Neuron (in vitro differentiated cells): ENCODE measurements around the gene CTSL.

Source experiments
- H2AFZ ChIP-seq: one replicate; pipeline ENCODE4 v1.6.1; 2013; ENCODE audit warnings: low read depth, mild to moderate bottlenecking, inconsistent platforms, low read length, moderate library complexity
- H3K27me3 ChIP-seq: one replicate; pipeline ENCODE4 v1.6.1; 2013; ENCODE audit warnings: low read length; ENCODE audit not compliant: insufficient read depth
- H3K36me3 ChIP-seq: one replicate; pipeline ENCODE4 v1.6.1; 2013; ENCODE audit warnings: low read length; ENCODE audit not compliant: insufficient read depth
- H3K4me1 ChIP-seq: one replicate; pipeline ENCODE4 v1.6.1; 2013; ENCODE audit warnings: low read length; ENCODE audit not compliant: insufficient read depth
- H3K4me3 ChIP-seq: 2 replicates; pipeline ENCODE4 v1.5.1; 2013; ENCODE audit warnings: mild to moderate bottlenecking, low read length, moderate library complexity
- H3K9me3 ChIP-seq: one replicate; pipeline ENCODE4 v1.6.1; 2013; ENCODE audit warnings: low read length

The CTSL gene

DNA sequence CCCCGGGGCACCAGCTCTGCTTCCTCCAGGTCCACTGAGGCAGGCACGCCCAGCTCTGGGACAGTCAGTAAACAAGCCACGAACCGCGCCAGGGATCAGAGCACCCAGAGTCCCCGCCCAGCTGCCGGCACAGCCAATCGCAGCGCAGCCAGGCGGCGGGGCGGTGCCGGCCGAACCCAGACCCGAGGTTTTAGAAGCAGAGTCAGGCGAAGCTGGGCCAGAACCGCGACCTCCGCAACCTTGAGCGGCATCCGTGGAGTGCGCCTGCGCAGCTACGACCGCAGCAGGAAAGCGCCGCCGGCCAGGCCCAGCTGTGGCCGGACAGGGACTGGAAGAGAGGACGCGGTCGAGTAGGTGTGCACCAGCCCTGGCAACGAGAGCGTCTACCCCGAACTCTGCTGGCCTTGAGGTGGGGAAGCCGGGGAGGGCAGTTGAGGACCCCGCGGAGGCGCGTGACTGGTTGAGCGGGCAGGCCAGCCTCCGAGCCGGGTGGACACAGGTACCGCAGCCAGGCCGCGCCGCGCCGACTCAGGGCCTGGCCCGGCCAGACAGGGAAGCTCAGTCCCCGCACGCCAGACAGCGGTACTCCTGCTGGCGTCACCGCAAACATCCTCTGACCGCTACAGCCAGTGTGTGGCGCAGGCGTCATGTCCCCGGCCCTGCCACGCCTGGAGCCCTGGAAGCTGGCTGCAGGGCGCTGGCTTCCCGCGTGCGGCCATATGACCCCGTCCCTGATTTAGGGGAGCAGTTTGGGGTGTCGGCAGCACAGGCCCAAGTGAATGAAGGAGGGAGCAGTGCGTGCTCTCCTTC lies at the start of gene CTSL:
CTSL (plus strand) TSS at position 220 of the 810 bp plus-strand sequence. CDS start 1,485 bp downstream, outside the sequence.
- H3K4me3 ChIP-seq, result peak within 1 kb of the TSS; percentile 77
- H3K36me3 ChIP-seq, result peaks cover 22% of the 10 kb centered on the region
- H3K27me3 ChIP-seq, result peaks cover 6% of the 10 kb centered on the region
- peaks cover 10% of the 10 kb centered on the region for H3K4me1 ChIP-seq
- H2AFZ ChIP-seq, result peak within 1 kb of the TSS; percentile 91
- H3K9me3 ChIP-seq, result no peaks in the 10 kb centered on the region

DNA sequence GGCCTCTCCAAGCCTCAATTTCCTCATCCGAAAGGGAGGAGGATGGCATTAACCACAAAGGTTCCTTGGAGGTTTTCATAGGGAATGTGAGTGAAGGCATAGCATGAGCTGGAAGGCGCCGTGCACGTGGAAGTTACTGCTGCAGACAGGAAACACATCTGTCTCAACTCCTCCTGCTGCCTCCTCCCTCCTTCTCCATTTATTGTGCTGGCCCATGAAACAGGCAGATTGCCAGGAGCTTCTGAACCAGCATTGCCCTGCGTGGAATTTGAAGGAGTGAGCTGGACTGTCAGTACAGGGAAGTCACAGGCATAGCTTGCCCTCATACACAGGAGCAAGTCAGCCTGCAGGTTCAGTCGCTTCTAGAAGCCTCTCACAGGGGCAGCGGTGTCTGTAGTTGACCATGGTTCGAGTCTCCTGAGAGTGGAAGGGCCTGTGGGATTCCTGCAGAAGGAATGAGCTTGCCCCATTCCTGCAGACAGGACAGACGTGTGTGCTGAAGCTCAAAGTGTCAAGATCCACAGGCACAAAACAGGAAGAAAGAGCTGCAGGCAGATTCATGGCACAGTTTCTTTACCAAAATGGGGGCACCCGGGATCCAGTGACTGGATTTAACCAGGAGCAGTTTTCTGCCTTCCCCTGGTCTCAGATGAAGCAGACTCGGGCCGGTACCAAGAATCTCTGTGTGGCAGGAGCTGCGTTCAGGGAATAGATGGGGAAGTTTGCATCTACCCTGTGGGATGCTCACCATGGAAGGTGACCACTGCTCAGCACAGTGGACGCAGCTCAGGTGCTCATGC lies 48.7 kb upstream of the CTSL start:
- H3K4me3 ChIP-seq, result no peak overlapping the region
- H3K4me1 ChIP-seq, result no peaks in the 10 kb centered on the region
- H3K27me3 ChIP-seq, result no peaks in the 10 kb centered on the region
- H3K9me3 ChIP-seq, result no peaks in the 10 kb centered on the region
- no peak overlapping the region for H2AFZ ChIP-seq
- H3K36me3 ChIP-seq, result peaks cover 17% of the 10 kb centered on the region

DNA sequence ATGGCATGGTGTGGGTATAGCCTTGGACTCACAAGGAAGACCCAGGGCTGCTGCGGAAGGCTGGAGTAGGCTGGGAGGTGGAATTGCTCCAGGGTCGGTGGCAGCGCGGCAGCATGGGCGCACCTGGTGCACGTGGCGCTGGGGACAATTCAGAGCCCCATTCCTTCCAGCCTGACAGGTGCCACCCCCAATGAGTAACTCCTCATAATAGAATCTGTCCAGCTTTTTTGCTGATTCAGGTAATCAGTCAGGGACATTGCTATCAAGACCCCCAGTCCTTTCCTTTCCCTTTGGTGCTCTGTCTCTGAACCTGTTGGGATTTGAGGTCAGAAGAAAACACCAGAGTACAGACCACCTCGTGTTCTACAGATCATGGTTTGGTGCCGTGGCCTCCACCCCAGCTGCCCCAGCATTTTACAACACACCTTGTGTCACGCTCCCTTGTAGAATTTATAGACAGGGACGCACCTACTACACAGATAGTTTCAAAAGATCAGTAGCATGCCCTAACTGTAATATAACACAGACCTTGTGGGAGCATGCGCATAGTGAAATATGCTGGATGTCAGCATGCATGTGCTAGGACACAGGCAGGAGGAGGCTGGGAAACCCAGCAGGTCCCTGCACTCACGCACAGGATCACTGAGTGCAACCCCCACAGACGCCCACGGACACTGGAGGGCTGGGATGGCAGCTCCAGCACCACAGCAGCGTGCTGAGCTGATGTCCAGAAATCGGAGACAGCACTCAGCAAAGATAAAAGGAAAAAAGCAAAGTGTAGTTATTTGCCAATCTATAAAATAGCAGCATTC lies 47.9 kb upstream of the CTSL start:
- H3K9me3 ChIP-seq, result no peaks in the 10 kb centered on the region
- no peaks in the 10 kb centered on the region for H3K4me1 ChIP-seq
- H3K36me3 ChIP-seq, result peaks cover 13% of the 10 kb centered on the region
- no peak overlapping the region for H3K4me3 ChIP-seq
- H3K27me3 ChIP-seq, result no peaks in the 10 kb centered on the region
- no peak overlapping the region for H2AFZ ChIP-seq

DNA sequence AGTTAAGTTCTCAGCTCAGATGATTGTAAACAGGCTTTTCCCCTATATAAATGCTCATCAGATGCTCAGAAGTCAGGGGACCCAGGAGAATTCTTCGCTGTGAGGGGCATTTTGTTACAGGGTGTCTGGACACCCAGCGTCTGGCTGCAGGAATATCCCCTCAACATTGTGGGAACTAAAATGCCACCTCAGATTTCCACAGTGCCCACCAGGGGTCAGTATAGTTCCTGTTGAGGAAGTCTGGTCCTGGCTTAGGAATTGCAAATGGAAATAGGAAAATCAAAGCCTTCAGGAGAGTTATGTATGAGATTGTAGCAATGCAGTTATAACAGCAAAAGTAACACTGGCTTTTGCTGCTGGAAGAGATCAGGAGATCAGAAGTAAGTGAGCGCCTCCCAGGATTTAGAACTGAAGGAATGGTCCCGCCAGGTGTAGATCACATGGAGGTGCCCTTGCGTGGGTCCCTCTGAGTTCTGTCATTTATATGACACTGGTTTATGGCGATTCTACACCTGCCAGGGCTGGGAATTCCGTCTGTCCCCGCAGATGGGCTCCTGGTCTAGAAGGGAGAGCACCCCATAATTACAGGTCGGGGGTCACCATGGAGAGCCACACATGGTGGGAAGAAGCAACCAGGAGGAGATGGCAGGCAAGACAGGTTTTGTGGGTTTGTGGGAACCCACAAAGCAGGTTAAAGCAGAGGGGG lies 47.1 kb upstream of the CTSL start:
- peaks cover 13% of the 10 kb centered on the region for H3K36me3 ChIP-seq
- no peaks in the 10 kb centered on the region for H3K9me3 ChIP-seq
- no peak overlapping the region for H2AFZ ChIP-seq
- H3K4me3 ChIP-seq, result no peak overlapping the region
- no peaks in the 10 kb centered on the region for H3K27me3 ChIP-seq
- H3K4me1 ChIP-seq, result no peaks in the 10 kb centered on the region

DNA sequence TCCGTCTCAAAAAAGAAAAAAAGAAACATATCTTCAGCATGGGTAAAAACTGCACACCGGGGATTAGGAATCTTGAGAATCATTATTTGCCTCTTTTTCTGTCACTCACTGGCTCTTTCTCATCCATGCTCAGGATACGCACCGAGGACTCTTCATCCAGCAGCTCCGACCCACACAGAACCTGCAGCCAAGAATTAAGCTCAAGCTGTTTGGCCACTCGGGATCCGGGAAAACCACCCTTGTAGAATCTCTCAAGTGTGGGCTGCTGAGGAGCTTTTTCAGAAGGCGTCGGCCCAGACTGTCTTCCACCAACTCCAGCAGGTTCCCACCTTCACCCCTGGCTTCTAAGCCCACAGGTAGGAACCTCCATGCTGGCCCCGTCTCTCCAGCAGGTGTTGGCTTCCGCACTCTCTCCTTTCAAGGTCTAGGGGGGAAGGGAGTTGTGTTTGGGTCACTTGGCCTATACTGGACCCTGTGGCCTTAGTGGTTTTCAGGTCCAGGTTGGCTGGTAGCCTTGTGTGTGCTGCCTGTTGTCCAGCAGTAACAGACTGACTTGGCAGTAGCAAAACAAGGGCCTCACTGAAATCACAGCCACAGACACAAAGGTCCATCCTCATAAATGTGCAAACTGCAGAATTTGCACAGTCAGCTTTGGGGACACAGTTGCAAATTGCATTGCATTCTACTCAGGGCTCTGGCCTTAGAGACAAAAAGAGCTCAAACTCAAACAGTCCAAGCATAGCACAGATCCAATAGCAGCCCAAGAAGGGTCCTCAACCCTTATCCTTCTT lies 44.5 kb upstream of the CTSL start:
- Histone ChIP-seq H3K9me3 (no peaks in the 10 kb centered on the region), H2AFZ (no peak overlapping the region), H3K36me3 (peaks cover 31% of the 10 kb centered on the region), H3K4me3 (no peak overlapping the region), H3K4me1 (no peaks in the 10 kb centered on the region), H3K27me3 (no peaks in the 10 kb centered on the region)

DNA sequence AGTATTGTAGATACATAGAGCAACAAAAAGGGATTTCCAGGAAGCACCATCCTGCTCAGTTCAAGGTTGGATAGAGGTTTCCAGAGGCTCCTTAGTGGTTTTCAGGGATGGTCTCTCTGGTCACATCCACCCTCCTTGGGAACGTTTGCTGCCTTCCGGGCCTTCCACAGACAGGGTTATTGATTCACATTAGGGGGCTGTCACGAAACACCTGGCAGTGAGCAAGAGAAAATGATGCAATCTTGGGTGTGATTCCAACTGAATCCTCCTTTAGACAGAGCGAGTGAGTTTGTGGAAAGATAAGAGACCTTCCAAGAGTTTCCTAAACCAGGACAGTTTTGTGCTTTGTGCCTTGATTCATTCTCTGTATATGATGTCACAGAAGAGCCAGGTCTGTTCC lies 43.8 kb upstream of the CTSL start:
- H3K4me3 ChIP-seq, result no peak overlapping the region
- no peaks in the 10 kb centered on the region for H3K4me1 ChIP-seq
- peaks cover 36% of the 10 kb centered on the region for H3K36me3 ChIP-seq

DNA sequence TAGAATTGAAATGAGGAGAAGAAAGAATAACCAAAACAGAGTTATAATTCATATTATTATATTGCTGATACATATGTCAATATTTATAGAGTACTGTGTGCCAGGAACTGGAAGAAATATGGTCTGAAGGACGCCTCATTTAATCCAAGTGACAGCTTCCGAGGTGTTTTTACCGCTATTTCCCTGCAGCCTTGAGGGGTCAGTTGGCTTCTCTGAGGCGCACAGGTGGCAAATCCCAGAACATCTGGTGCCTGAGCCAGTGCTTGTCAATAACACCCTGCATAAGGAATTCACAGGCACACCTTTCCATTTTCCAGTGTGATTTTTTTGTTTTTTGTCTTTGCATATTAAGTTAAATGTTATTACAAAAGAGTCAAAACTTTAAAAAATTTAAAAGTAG lies 43.3 kb upstream of the CTSL start:
- Histone ChIP-seq H3K4me3 (no peak overlapping the region), H3K4me1 (no peaks in the 10 kb centered on the region), H3K27me3 (no peaks in the 10 kb centered on the region), H2AFZ (no peak overlapping the region), H3K36me3 (peaks cover 40% of the 10 kb centered on the region), H3K9me3 (no peaks in the 10 kb centered on the region)

More for the DNA sequence above, 43.8 kb upstream of the CTSL start:
- Histone ChIP-seq H3K9me3 (no peaks in the 10 kb centered on the region), H3K27me3 (no peaks in the 10 kb centered on the region), H2AFZ (no peak overlapping the region)

DNA sequence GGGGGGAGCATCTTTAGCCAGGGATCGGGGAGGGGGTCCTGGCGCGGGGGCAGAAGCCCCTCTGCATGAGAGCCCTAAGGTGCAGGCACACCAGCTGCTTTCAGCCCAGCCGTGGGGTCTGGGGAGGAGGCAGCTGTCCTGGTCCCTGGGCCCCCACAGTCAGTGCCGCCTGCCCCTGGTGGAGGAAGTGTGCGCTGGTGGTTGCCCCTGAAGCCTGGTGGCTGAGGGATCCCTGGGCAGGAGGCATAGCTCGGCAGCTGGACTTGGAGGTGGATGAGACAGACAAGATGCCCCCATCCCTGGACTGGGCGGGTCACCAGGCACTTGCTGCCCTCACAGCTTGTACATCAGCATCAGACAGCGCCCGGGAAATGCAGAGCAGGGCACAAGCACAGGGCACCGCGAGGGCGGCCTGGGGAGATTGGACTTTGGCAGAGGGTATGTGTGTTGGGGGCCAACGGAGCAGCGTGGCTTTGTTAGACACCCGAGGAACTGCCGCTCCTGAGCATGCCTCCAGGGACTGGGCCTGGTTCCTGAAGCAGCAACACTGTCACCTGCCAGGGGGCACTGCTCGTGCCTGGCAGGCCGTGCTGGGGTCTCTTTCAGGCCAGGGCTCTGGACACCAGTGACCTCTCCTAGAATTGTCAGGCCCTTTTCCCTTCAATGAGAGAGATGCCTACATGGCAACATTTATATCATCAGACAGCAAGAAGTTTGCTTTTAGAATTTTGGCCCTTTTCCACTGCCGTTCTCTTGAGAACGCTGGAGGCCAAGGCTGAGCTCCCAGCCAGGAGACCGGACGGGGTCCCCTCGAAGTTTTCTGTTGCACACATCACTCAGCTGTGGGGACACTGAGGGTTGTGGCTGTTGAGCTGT lies 41.9 kb upstream of the CTSL start:
- Histone ChIP-seq H3K27me3 (no peaks in the 10 kb centered on the region), H3K4me1 (no peaks in the 10 kb centered on the region), H3K9me3 (no peaks in the 10 kb centered on the region), H2AFZ (no peak overlapping the region), H3K36me3 (peaks cover 42% of the 10 kb centered on the region), H3K4me3 (no peak overlapping the region)

DNA sequence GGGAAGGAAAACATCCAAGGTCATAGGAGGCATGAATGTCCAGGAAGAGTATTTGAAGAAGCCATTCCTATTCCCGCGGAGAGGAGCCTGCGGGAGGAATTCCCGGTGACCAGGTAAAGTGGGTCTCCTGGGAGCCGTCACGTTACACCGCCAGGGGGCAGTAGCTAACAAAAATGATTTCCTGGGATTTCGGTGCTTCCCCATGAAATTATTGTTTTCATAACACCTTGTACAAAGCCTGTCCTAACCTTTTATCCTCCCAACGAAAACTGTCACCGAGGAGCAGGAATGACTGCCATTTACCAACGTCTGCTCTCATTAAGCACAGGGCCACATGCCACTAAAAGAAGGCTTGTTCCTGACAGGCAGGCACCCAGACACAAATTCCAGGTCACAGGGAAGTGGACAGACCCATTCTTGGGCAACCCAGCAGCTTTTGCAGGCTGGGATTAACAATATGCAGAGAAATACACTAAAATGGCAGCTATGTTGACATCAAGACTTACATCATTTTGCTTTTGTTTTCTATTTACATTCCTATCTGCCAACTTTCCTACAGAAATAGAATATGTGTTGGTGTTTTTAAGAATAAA lies 41.2 kb upstream of the CTSL start:
- Histone ChIP-seq H3K9me3 (no peaks in the 10 kb centered on the region), H3K36me3 (peaks cover 42% of the 10 kb centered on the region), H3K4me1 (no peaks in the 10 kb centered on the region), H3K27me3 (no peaks in the 10 kb centered on the region), H3K4me3 (no peak overlapping the region), H2AFZ (no peak overlapping the region)

DNA sequence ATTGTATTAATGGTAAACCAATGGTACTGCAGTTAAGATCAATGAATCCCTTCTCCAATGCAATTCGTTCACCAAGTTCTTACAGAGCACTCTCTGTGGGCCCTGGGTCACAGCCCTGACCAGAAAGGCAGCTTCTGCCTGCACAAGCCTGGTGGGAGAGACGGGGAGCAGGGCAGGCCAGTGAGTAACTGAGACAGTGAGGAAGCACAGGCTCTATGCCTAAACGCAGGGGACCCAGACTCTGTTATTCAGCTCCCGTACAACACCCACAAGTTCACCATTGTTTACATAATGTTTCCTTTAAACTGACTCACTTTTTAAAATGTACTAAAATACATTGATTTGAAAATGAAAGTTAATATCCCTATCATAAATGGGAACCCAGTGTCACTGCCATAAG lies 40.5 kb upstream of the CTSL start:
- Histone ChIP-seq H2AFZ (no peak overlapping the region), H3K4me3 (no peak overlapping the region), H3K27me3 (no peaks in the 10 kb centered on the region), H3K4me1 (no peaks in the 10 kb centered on the region), H3K9me3 (no peaks in the 10 kb centered on the region), H3K36me3 (peaks cover 43% of the 10 kb centered on the region)

DNA sequence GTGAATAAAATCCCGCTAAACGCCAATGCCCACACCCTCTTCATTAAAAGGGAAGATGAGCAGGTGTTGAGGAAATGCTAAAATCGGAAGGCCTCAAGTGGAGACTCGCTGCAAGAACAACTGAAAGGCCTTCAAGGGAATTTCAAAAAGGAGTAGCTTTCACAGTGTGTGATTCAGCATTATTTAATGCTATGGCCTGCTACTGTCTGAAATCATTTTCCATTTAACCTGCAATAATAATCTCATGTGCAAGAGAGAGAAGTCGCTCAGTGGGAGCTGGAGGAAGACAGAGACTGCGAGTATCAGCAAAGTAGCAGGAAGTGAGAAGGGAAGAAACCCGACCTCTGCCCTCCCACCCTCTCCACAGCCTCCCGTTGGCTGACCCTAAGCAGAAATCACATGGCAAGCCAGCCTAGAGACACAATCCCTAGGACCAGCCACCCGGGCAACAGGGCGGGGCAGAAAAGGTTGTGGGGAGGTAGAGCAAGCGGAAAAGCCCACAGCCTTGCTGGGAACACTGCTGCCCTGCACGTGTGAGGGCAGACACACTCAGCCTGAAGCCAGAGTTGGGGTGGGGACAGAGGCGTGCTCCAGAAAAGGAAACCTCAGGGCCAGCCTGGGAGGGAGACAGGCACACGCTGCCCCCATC lies 39.9 kb upstream of the CTSL start:
- Histone ChIP-seq H3K36me3 (peaks cover 46% of the 10 kb centered on the region), H3K4me1 (no peaks in the 10 kb centered on the region), H3K9me3 (peaks cover 2% of the 10 kb centered on the region), H2AFZ (no peak overlapping the region), H3K27me3 (no peaks in the 10 kb centered on the region), H3K4me3 (no peak overlapping the region)
